ENCODE results near the gene SMC5.

Gene SMC5

DNA sequence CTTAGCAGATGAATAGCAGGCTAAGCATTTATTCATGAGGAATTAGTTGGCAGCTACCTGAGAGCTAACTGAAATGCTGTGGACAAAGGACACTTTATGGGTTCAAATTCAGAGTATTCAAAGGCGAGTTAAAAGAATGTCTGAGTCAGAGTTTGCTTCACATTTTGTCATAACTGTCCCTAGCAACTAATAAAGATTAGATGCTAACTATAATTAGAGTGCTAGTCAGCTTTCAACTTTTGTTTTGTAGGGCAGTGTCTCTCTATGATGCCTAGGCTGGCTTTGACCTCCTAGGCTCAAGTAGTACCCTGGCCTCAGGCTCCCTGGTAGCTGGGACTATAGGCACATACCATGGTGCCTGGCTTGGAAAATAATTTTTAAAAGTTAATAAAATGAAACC is 4.6 kb downstream of the SMC5 start:
- H3K27me3 ChIP-seq (ENCODE audit: insufficient read depth, poor library complexity, severe bottlenecking), result no peaks in the 10 kb centered on the region
- DNase-seq (ENCODE audit: low read depth in 1 of 2, low spot score in 1 of 2), result no peak
- no peak overlapping the region for H3K4me3 ChIP-seq (replicated peaks; ENCODE audit: insufficient read depth, low read length)
- no peak overlapping the region for H3K27ac ChIP-seq (replicated peaks)
- TF ChIP-seq, protein P1, sequence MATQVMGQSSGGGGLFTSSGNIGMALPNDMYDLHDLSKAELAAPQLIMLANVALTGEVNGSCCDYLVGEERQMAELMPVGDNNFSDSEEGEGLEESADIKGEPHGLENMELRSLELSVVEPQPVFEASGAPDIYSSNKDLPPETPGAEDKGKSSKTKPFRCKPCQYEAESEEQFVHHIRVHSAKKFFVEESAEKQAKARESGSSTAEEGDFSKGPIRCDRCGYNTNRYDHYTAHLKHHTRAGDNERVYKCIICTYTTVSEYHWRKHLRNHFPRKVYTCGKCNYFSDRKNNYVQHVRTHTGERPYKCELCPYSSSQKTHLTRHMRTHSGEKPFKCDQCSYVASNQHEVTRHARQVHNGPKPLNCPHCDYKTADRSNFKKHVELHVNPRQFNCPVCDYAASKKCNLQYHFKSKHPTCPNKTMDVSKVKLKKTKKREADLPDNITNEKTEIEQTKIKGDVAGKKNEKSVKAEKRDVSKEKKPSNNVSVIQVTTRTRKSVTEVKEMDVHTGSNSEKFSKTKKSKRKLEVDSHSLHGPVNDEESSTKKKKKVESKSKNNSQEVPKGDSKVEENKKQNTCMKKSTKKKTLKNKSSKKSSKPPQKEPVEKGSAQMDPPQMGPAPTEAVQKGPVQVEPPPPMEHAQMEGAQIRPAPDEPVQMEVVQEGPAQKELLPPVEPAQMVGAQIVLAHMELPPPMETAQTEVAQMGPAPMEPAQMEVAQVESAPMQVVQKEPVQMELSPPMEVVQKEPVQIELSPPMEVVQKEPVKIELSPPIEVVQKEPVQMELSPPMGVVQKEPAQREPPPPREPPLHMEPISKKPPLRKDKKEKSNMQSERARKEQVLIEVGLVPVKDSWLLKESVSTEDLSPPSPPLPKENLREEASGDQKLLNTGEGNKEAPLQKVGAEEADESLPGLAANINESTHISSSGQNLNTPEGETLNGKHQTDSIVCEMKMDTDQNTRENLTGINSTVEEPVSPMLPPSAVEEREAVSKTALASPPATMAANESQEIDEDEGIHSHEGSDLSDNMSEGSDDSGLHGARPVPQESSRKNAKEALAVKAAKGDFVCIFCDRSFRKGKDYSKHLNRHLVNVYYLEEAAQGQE (IDR thresholded peaks at IDR 0.05; ENCODE audit: insufficient replicate concordance, low read depth), result no peak
- no peak for TF ChIP-seq SPI1 (IDR thresholded peaks at IDR 0.05; ENCODE audit: borderline replicate concordance, low read depth)
- no peak for TF ChIP-seq GABPA (IDR thresholded peaks at IDR 0.05; ENCODE audit: low read depth)
- TF ChIP-seq, protein P2, sequence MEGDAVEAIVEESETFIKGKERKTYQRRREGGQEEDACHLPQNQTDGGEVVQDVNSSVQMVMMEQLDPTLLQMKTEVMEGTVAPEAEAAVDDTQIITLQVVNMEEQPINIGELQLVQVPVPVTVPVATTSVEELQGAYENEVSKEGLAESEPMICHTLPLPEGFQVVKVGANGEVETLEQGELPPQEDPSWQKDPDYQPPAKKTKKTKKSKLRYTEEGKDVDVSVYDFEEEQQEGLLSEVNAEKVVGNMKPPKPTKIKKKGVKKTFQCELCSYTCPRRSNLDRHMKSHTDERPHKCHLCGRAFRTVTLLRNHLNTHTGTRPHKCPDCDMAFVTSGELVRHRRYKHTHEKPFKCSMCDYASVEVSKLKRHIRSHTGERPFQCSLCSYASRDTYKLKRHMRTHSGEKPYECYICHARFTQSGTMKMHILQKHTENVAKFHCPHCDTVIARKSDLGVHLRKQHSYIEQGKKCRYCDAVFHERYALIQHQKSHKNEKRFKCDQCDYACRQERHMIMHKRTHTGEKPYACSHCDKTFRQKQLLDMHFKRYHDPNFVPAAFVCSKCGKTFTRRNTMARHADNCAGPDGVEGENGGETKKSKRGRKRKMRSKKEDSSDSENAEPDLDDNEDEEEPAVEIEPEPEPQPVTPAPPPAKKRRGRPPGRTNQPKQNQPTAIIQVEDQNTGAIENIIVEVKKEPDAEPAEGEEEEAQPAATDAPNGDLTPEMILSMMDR (IDR thresholded peaks at IDR 0.05; ENCODE audit: insufficient read depth, low read length), result no peak
- no peak for TF ChIP-seq POLR2AphosphoS5 (IDR thresholded peaks at IDR 0.05; ENCODE audit: low read depth)

DNA sequence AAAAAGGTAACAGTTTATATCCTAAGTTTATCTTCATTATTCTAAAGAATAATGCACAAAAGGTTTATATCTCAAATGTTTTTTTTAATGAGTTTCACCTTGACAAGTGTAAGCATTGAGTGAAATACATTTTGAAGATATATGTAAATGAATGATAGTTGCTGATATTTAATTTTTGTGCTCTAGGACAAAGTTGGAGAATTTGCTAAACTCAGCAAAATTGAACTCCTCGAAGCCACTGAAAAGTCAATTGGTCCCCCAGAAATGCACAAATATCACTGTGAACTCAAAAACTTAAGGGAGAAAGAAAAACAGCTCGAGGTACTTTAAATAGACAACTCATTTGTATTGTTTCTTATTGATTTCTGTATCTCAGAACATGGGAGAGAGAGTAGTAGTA is 19.5 kb downstream of the SMC5 start:
- H3K27me3 ChIP-seq (ENCODE audit: insufficient read depth, poor library complexity, severe bottlenecking), result no peaks in the 10 kb centered on the region
- no peak for DNase-seq (ENCODE audit: low read depth in 1 of 2, low spot score in 1 of 2)
- no peak overlapping the region for H3K4me3 ChIP-seq (replicated peaks; ENCODE audit: insufficient read depth, low read length)
- TF ChIP-seq, protein P1 (IDR thresholded peaks at IDR 0.05; ENCODE audit: insufficient replicate concordance, low read depth), result no peak
- TF ChIP-seq SPI1 (IDR thresholded peaks at IDR 0.05; ENCODE audit: borderline replicate concordance, low read depth) (no peak), POLR2AphosphoS5 (IDR thresholded peaks at IDR 0.05; ENCODE audit: low read depth) (no peak), GABPA (IDR thresholded peaks at IDR 0.05; ENCODE audit: low read depth) (no peak)
- TF ChIP-seq, protein P2 (IDR thresholded peaks at IDR 0.05; ENCODE audit: insufficient read depth, low read length), result no peak
- H3K27ac ChIP-seq (replicated peaks), result no peak overlapping the region

DNA sequence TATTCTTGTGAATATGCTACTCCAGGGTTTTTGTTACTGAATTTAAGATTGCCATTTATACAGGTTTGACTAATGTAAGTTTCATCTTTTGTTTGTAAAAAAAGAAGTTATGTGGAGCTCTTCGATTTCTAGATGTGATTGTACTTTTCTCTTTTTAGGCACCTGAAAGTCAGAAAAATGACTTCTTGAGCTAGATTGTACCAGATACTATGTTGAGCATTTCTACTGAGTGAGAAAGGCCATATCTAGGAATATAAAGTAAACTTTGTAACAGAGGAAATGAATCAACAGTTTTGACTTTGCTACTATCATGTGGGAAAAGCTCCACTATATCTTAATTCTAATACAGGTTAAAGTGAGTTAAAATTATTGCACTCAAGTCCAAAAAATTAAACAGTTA is 25.1 kb downstream of the SMC5 start:
- H3K27me3 ChIP-seq (ENCODE audit: insufficient read depth, poor library complexity, severe bottlenecking), result no peaks in the 10 kb centered on the region
- DNase-seq (ENCODE audit: low read depth in 1 of 2, low spot score in 1 of 2), result no peak
- H3K27ac ChIP-seq (replicated peaks), result no peak overlapping the region
- H3K4me3 ChIP-seq (replicated peaks; ENCODE audit: insufficient read depth, low read length), result no peak overlapping the region
- TF ChIP-seq, protein P1 (IDR thresholded peaks at IDR 0.05; ENCODE audit: insufficient replicate concordance, low read depth), result no peak
- TF ChIP-seq, protein P2 (IDR thresholded peaks at IDR 0.05; ENCODE audit: insufficient read depth, low read length), result no peak
- TF ChIP-seq GABPA (IDR thresholded peaks at IDR 0.05; ENCODE audit: low read depth) (no peak), SPI1 (IDR thresholded peaks at IDR 0.05; ENCODE audit: borderline replicate concordance, low read depth) (no peak), POLR2AphosphoS5 (IDR thresholded peaks at IDR 0.05; ENCODE audit: low read depth) (no peak)
